SHP77 treated with DMSO at 0.1 percent for 48 hours (cell line): ENCODE measurements around the gene BEST1.
"Not testable (repeated sequence)": the region's sequence is repeated elsewhere in the genome, so short reads cannot be mapped to it uniquely, and the experiment has no call there.

ENCODE experiments used
- DNase-seq: peaks from one replicate; lab custom pipeline; 2025; lab: John Stamatoyannopoulos, UW

Gene BEST1

GRCh38 chr11:61964666-61965271 is 14.6 kb downstream of the BEST1 start:
- not testable (repeated sequence) for DNase-seq

- DNase-seq, result no peak
These were observed 16.6 kb downstream of the BEST1 start for GRCh38 chr11:61966734-61967115.

GRCh38 chr11:61967116-61967923 is 17.2 kb downstream of the BEST1 start, which contains the start of gene FTH1:
FTH1 (minus strand) TSS chr11:61967634; CDS start chr11:61967425, 209 bp downstream.
- DNase-seq, result peak; percentile 68

- peak; percentile 57 for DNase-seq
These were observed 18.0 kb downstream of the BEST1 start for GRCh38 chr11:61967924-61968757.

DNA sequence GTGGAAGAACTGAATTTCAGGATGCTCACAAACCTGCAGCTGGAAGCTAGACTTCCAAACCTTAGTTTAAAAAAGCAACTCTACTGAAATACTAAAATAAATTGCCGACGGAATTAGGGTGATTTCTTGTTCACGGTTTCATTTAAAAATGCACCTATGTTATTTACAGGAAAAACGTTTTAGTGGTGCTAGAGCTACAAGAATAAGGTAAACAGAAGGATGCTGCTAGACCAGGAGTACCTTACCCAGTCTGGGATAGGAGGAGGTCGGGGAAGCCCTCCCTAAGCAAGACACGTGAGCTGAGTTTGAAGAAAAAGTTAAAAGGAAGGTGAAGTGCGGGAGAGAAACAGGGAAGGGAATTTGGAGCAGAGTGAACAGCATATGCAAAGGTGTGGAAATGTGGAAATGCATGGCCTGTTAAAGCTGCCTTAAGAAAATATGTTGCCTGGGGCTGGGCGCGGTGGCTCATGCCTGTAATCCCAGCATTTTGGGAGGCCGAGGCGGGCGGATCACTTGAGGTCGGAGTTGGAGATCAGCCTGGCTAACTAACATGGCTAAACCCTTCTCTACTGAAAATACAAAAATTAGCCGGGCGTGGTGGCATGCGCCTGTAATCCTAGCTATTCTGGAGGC is 18.7 kb downstream of the BEST1 start:
- DNase-seq, result no peak

DNA sequence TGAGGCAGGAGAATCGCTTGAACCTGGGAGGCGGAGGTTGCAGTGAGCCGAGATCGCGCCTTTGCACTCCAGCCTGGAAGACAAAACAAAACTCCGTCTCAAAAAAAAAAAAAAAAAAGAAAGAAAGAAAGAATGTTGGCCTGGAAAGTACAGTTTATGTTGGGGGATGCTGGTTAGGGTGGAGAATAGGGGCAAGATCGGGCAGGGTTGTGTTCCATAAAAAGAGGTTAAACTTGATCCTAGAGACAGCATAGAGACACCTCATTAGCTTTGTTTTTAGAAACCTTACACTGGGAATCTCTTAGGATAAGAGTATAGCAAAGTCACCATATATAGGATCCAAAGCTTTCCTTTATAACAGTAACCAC is 19.2 kb downstream of the BEST1 start:
- DNase-seq, result no peak

DNA sequence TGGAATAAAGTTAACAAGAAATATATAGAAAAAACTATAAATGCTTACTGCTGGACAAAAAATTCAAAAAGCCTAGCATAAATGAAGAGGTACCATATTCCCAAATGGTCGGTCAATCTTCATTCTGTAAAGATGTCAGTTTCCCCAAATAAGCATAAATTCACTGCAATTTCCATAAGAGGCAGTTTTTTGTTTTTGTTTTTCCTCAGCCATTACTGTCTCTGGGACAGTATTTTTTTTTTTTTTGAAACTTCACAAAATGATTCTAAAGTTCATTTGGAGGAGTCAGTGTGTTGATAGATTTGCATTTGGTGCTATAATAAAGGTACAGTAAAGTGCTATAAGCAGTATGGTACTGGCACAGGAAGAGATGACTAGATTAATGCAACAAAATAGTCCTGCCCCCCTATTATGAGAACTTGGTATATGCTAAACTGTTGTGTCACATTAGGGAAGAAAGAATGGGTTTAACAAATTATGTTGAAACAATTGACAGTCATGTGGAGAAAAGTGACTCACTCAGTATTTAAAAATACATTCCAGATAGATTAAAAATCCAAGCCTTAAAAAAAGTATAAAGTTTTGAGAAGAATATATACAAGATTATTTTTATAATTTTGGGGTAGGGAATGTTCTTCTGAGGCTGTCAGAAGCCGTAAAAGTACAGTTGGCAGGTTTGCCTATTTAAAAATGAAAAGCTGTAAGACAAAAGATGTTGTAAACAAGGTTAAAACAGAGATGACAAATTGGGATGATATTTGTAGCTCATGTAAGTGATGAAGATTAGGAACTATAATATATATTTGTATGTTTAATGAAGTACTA is 19.9 kb downstream of the BEST1 start:
- DNase-seq, result no peak

DNA sequence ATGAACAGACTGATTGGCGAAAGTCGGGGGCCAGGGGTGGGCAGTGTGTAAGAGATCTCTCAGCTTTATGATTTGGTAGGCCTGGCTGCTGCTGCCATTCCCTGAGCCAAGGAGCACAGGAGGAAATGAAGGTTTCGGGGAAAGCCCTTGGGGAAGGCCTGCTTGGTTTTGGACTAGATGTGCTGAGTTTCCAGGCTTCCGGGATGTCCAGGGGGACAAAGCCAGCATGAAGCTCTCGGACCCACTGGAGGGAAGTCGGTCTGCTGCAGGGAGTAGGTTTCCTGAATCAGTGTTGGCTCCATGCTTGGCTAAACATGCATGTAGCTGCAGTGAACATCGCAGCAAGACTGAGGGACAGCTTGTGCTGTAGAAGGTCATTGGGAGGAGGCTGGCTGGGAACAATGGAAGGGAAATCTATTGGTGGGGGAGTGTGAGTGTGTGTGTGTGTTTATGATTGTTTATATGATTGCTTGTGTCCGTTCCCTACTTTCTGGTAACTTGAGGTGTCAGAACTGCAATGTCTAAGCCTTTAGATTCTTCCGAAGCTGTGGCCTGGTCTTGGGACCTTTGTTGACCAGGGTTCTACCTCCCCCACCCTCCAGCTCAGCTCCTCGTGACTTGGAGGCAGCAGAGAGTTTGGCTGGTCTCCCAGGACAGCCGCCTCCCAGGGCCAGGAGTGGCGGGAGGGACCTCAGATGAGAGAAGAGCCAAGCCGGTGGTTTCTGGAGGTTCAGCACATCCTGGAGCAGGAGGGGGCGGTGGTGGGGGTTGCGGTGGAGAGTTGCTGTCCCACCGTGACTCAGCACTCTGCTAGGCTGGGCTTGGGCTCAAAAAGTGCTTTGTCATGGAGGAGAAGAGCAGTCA is 21.3 kb downstream of the BEST1 start:
- peak; percentile 85 for DNase-seq

GRCh38 chr11:61972112-61972671 is 22.0 kb downstream of the BEST1 start:
- no peak for DNase-seq

DNA sequence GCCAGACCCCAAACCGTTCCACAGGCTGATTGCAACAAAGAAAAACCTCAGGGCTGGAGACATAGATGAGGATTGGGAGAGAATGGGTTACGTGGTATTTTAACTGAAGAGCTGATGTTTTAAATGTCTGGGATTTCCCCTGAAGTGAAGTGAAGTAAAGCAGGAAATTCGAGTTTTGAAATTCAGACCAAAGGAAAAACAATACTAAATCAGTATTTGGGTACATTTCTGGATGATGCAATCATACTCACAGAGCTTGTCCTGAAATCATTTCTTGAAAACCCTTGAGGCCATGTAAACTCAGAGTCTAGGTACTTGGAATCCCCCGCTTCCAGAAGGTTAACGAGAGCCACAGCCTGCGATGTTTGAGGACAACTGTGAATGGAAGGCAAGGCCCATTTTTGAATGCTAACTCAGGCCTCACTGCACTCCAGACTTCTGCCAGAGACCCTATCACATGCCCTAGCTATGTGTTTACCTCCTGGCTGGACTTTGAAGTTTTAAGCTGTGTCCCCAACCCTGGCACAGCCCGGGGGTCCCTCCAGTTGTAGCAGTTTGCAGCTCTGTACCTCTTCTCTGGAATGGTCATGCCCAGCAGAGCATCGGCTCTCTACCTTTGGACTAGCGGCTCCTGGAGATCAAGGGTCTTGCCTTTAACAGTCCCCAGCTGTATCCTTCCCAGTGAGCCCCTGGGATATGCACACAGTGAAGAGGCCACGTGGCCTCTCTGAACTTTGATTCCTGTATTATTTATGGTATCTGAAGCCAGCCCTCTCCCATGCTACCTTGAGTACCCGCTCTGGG is 22.7 kb downstream of the BEST1 start:
- no peak for DNase-seq

- no peak for DNase-seq
These were observed 23.5 kb downstream of the BEST1 start for GRCh38 chr11:61973476-61974162.

DNA sequence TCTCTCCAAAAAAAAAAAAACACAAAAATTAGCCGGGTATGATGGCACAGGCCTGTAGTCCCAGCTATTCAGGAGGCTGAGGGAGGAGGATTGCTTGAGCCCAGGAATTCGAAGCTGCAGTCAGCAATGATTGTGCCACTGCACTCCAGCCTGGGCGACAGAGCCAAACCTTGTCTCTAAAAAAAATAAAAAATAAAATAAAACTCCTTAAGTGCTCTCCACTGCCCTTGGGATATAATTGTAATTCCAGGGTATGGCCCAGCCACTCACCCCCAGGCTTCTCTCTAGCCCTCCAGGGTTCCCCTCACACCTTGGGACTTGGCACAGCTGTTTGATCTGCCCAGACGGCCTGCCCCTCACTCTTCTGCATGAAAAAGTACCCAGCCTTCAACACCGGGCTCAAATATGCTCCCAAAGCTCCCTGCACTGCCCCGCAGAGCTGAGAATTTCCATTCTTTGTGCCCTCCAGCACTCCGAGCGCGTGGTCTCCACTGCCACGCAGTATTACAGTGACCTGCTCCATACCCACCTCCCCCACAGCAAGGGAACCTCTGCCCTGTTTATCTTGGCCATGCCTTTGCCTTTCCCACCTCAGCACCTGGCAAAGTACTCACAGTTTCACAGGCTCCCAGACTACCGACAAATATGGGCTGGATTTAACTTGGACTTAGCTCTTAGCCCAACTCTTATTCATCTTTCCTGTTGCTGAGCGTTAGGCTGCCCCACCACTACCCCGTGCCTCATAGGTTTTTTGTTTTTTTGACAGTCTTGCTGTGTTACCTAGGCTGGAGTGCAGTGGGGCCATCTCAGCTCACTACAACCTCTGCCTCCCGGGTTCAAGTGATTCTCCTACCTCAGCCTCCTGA is 24.8 kb downstream of the BEST1 start:
- DNase-seq, result peak; percentile 52

- no peak for DNase-seq
These were observed 25.7 kb downstream of the BEST1 start for GRCh38 chr11:61975638-61976419.

DNA sequence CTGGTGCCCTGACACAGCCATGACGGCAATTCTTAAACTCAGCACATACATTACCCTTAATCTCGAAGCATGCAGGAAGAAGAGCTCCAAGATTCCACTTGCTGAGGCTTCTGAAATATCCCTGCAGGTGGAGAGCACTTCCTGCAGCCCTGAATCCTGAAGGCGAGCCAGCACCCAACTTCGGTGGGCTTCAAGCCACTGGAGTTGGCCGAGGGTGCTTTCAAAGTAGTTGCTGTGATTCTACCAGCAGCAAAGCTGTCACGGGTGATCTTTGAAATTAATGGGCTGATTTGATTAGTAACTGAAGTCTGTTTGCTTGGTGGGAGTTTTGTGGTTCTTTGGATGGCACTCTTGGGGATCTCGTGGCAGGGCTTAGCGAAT is 26.3 kb downstream of the BEST1 start:
- no peak for DNase-seq

DNA sequence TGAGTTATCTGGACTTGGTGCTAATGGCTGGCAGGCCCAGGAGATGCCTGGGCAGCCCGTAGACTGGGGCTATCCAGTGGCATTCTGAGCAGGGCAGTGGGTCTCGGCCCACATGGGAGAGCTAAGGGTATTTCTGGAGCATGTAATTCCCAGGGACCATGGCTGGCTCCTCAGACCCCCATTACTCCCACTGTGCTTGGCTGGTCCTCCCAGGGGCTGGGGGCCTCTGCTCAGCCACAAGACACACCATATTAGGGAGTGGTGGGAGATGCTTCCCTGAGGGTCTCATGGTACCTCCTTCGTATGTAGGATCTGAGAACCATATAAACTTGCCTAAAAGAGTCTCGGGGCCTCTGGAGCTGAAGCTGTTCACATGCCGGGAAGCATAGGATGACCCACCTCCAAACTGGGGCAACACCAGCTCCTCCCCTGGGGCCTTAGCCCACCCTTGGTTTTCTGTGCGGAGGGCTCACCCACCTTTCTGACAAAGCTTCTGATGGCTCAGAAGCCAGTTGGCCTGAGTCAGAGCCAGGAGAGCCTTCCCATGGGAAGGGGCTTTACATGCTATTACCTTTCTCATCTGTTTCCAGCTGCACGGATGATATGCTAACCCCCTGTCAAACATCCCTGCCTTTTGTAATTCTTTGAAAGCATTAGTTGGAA is 26.8 kb downstream of the BEST1 start:
- no peak for DNase-seq
